GM10266 (cell line): Measurements from ENCODE around the gene HAP1.

Source experiments
- DNase-seq: peaks from one replicate; pipeline ENCODE4 v3.0.0; 2012; ENCODE audit errors: extremely low spot score
- CTCF ChIP-seq: IDR thresholded peaks from 2 replicates; pipeline ENCODE4 v1.5.1; 2012; ENCODE audit warnings: mild to moderate bottlenecking, low read depth; ENCODE audit not compliant: control insufficient read depth, insufficient read depth; ENCODE audit errors: missing control alignments

Gene HAP1

GRCh38 chr17:41762391-41762790 is 27.9 kb upstream of the HAP1 start:
- no peak for DNase-seq
- TF ChIP-seq CTCF: no peak

- no peak for TF ChIP-seq CTCF
- DNase-seq: no peak
Observed at GRCh38 chr17:41760878-41761277, 26.4 kb upstream of the HAP1 start.

- no peak for TF ChIP-seq CTCF
Observed at GRCh38 chr17:41758601-41759000, 24.2 kb upstream of the HAP1 start.

GRCh38 chr17:41754066-41754465 is 19.6 kb upstream of the HAP1 start:
- DNase-seq: no peak
- no peak for TF ChIP-seq CTCF

More at GRCh38 chr17:41758601-41759000, 24.2 kb upstream of the HAP1 start:
- DNase-seq: no peak

GRCh38 chr17:41751288-41751687 is 16.8 kb upstream of the HAP1 start:
- DNase-seq: no peak
- no peak for TF ChIP-seq CTCF

- DNase-seq: no peak
- TF ChIP-seq CTCF: no peak
Observed at GRCh38 chr17:41750862-41751261, 16.4 kb upstream of the HAP1 start.

GRCh38 chr17:41748275-41748674 is 13.8 kb upstream of the HAP1 start:
- no peak for TF ChIP-seq CTCF
- no peak for DNase-seq

GRCh38 chr17:41741709-41742108 is 7.3 kb upstream of the HAP1 start:
- no peak for DNase-seq
- no peak for TF ChIP-seq CTCF
